HG03139 (cell line): ENCODE results near the gene ATP6V1G2.
"Not testable (repeated sequence)": the region's sequence is repeated elsewhere in the genome, so short reads cannot be mapped to it uniquely, and the experiment has no call there.

ENCODE experiments used
- ATAC-seq: cut with Tn5 transposase; IDR thresholded peaks from one replicate; pipeline ENCODE4 v1.9.1; 2021; ENCODE audit not compliant: unreplicated experiment

Gene ATP6V1G2

DNA sequence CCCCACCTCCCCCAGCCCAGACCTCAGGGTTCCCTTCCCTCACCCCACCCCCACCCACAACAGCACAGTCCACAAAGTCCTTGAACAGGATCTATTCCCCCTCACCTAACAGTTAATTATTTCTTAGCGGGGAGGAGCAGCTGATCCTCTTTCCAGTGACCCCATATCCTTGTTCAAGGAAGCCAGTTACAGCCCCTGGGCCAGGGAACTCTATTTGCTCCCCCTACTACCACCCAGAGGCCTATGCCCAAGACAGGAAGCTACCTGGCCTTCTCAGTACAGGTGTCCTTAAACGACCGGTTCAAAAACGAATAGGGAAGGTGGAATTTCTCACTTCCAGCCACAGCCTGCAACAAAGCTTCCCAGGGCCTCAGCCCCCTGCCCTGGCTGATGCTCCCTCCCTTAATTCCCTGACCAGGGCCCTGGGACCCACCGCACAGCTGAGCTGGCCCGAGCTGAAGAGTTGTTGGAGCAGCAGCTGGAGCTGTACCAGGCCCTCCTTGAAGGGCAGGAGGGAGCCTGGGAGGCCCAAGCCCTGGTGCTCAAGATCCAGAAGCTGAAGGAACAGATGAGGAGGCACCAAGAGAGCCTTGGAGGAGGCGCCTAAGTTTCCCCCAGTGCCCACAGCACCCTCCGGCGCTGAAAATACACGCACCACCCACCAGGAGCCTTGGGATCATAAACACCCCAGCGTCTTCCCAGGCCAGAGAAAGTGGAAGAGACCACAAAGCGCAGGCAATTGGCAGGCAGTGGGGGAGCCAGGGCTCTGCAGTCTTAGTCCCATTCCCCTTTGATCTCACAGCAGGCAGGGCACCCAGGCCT is 16.9 kb downstream of the ATP6V1G2 start:
- ATAC-seq, result no peak

- no peak for ATAC-seq
Observed at GRCh38 chr6:31528821-31529328, 17.5 kb downstream of the ATP6V1G2 start, which contains the start of gene MCCD1. MCCD1 (plus strand) TSS chr6:31528962; CDS start chr6:31529015, 53 bp downstream.

GRCh38 chr6:31528307-31528777 is 18.1 kb downstream of the ATP6V1G2 start:
- no peak for ATAC-seq

GRCh38 chr6:31525932-31526591 is 20.3 kb downstream of the ATP6V1G2 start:
- ATAC-seq, result no peak

GRCh38 chr6:31525553-31525931 is 20.9 kb downstream of the ATP6V1G2 start:
- no peak for ATAC-seq

DNA sequence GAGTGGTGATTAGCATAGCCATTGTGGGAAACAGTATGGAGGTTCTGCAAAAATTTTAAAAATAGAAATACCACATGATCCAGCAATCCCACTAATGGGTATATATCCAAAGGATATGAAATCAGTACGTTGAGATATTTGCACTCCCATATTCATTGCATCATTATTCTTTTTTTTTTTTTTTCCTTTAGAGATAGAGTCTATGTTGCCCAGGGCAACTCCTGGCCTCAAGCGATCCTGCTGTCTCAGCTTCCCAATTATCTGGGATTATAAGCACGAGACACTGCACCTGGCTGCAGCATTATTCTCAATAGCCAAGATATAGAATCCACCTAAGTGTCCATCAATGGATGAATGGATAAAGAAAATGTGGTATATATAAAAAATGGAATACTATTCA is 24.6 kb downstream of the ATP6V1G2 start:
- no peak for ATAC-seq

DNA sequence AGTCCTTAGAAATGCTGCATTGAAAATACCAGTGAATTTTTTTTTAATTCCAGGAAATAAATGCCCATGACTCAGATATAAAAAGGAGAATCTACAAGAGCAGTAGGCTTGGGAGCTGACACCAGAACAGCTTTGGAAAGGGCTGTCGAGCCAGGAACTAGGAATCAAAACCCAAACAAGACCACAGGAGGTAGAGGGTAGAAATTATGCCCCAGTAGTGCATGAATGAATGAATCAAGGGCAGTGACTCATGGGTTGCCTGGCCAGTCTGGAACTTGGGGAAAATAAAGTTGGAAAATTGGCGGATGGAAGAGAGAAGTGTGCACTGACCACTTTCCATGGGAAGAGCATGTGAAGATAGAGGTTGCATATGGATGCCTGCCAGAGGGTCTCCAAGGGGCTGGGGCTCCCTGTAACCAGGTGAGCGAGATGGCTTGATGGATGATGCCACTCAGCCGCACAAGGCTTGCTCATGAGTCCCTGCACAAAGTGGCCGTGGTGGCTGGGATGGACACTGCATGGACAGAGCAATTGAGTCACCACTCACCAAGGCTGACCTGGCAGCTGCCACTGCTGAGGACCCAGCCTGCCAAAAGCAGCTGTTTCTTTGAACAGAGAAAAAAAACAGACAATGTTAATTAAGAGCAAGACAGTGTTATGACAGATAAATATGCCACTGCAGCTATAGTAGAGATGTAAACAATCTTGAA is 32.8 kb downstream of the ATP6V1G2 start:
- no peak for ATAC-seq

DNA sequence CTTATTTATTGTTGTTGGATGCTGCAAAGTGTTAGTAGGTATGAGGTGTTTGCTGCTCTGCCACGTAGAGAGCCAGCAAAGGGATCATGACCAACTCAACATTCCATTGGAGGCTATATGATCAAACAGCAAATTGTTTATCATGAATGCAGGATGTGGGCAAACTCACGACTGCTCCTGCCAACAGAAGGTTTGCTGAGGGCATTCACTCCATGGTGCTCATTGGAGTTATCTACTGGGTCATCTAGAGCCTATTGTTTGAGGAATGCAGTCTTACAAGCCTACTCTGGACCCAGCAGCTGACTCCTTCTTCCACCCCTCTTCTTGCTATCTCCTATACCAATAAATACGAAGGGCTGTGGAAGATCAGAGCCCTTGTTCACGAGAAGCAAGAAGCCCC is 36.4 kb downstream of the ATP6V1G2 start:
- ATAC-seq, result no peak

GRCh38 chr6:31509036-31509435 is 37.4 kb downstream of the ATP6V1G2 start:
- not testable (repeated sequence) for ATAC-seq

- no peak for ATAC-seq
Observed at GRCh38 chr6:31502586-31502985, 43.8 kb downstream of the ATP6V1G2 start.

GRCh38 chr6:31499648-31500047 is 46.8 kb downstream of the ATP6V1G2 start:
- not testable (repeated sequence) for ATAC-seq

GRCh38 chr6:31498748-31499147 is 47.7 kb downstream of the ATP6V1G2 start:
- no peak for ATAC-seq

DNA sequence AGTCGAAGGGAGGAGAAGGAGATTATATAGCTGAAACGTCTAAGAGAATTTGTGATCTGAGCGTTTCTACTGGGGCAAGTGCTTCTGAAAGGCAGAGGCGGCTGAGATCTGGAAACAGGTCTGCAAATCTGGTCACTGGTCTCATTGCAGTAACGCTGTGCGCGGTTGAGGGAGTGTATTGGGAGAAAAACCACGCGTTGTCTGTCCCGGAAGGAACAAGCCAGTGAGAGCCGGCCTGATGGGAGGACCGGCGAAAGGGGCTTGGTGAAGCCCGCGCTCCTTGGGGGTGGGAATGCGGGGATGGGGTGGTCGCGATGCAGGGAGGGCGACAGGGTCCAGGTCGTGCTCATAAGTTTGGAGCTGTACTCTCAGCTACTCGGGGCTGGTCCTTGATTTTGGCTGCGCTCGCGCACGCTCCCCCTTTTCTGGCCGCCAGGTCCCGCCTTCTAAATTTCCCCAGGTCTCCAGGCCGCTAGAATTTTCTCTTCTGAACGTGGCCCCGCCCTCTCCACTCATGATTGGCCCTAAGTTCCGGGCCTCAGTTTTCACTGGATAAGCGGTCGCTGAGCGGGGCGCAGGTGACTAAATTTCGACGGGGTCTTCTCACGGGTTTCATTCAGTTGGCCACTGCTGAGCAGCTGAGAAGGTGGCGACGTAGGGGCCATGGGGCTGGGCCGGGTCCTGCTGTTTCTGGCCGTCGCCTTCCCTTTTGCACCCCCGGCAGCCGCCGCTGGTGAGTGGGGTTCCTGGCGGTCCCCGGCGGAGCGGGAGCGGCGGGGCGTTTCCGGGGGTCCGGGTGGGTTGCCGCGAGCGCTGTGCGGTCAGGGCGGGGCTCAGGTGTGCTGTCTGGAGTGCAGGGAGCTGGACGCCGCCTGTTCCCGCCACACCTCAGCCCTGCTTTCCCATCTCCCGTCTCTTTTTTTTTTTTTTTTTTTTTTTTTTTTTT is 48.6 kb downstream of the ATP6V1G2 start, which contains the start of gene MICB:
MICB (plus strand) TSS at position 615 of the 946 bp plus-strand sequence; CDS start at position 664, 49 bp downstream.
- ATAC-seq, result peak; percentile 37

- not testable (repeated sequence) for ATAC-seq
Observed at GRCh38 chr6:31496826-31497225, 49.6 kb downstream of the ATP6V1G2 start.

GRCh38 chr6:31495580-31495979 is 50.8 kb downstream of the ATP6V1G2 start:
- no peak for ATAC-seq
